ENCODE data around the gene FRMD1. TPM values are rescaled to one million over a fixed set of nuclear protein-coding genes. Genes with fewer than 3 reads are reported as not detected.

FRMD1 gene
- total RNA-seq, 1 experiment from 2014 or later, result not detected

DNA sequence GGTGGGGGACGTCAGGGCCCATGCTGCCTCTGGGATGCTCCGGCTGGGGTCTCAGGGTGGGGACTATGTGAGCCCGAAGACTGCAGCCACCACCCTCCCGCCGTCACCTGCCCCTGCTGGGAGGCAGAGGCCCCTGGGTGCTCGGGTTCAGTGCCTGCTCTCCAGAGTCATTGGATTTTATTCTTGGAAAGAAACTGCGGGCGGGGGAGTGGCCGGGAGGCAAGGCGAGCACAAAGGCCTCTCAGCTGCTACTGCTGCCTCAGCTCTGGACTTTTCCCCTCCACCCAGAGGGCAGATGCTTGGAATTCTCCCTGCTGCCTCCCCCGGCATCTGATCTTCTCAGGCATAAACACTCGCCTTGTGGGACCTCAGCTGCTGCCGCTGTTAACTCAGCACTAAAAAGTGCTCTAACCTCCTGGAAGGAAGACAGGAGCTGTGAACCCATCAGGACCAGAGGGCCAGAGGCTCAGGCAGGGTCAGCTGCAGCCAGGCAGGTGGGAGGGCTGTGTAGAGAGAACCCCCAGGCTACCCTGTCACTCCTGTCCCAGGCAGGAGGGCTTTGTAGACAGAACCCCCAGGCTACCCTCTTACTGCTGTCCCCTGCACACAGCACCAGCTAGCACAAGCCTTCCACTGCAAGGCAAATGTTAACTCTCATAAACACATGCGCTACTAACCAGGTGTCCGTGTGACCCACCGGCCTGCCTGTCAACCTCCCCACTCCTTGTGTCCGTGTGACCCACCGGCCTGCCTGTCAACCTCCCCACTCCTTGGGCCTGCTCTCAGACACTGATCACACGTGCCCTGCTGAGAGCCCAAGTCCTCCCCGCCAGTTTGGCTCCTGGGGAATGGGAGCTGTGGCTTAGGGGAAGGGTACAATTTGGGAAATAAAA lies 9.4 kb upstream of the FRMD1 start:
- Histone ChIP-seq H3K9me2 (ENCODE audit: insufficient read depth) (no peaks in the 10 kb centered on the region), H3F3A (ENCODE audit: insufficient read depth, low read depth) (no peaks in the 10 kb centered on the region), H3K9me3 (ENCODE audit: insufficient read depth, low read depth) (no peaks in the 10 kb centered on the region), H3K4me1 (replicated peaks; ENCODE audit: insufficient read depth) (no peaks in the 10 kb centered on the region), H3K4me3 (no peak overlapping the region), H3K79me2 (ENCODE audit: low read depth) (no peaks in the 10 kb centered on the region), H3K36me3 (ENCODE audit: low read depth) (no peaks in the 10 kb centered on the region), H3K27me3 (ENCODE audit: insufficient read depth, low read depth) (peaks cover 100% of the 10 kb centered on the region), H3K4me2 (no peak overlapping the region), H4K20me1 (ENCODE audit: insufficient read depth) (no peaks in the 10 kb centered on the region), H2AFZ (no peak overlapping the region), H3K27ac (no peak overlapping the region)
- ChIA-PET CTCF (no interaction called here), POLR2A (ENCODE audit: unreplicated experiment) (no interaction called here)
- no peak for DNase-seq
- no TSS peak for BruUV-seq (replicated peaks)
- intact Hi-C loops (cut with micrococcal nuclease; ENCODE audit: unreplicated experiment), result no loop called here
- TF ChIP-seq, protein P1, sequence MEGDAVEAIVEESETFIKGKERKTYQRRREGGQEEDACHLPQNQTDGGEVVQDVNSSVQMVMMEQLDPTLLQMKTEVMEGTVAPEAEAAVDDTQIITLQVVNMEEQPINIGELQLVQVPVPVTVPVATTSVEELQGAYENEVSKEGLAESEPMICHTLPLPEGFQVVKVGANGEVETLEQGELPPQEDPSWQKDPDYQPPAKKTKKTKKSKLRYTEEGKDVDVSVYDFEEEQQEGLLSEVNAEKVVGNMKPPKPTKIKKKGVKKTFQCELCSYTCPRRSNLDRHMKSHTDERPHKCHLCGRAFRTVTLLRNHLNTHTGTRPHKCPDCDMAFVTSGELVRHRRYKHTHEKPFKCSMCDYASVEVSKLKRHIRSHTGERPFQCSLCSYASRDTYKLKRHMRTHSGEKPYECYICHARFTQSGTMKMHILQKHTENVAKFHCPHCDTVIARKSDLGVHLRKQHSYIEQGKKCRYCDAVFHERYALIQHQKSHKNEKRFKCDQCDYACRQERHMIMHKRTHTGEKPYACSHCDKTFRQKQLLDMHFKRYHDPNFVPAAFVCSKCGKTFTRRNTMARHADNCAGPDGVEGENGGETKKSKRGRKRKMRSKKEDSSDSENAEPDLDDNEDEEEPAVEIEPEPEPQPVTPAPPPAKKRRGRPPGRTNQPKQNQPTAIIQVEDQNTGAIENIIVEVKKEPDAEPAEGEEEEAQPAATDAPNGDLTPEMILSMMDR (conservative IDR thresholded peaks at IDR 0.05), result no peak
- no peak for TF ChIP-seq EZH2 (IDR thresholded peaks at IDR 0.05; ENCODE audit: low read depth)

DNA sequence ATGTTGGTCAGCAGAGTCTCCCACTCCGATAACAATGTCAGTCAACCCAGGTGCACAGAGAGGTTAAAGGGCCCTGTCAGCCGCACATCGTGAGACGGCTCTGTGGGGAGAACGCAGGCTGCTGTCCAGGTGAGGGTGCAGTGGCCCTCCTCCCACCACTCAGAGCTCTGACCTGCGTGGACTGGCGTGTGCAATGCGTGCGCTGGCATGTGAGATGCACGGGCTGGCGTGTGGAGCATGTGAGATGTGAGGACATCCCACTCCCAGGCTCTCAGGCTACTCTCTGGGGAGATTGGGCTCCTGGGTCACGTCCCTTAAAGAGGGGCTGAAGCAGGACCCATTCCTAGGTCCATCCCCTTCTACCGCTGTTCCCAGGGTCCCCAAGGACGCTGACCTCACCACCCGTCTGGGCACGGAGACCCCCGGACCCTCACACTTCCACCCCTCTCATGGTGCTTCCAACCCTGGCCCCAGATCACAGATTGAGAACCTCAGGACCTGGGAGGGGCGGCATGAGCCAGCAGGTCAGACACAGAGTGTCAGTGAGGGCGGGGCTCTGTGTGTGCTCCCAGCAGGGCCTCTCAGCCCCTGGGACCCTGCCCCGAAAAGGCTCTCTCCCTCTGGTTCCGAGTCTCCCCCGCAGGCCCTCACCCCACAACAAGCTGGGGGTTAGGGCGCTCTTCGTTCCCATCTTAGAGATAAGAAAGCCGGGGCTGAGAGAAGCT lies 8.6 kb upstream of the FRMD1 start:
- TF ChIP-seq, protein P1 (conservative IDR thresholded peaks at IDR 0.05), result no peak
- no peak for TF ChIP-seq EZH2 (IDR thresholded peaks at IDR 0.05; ENCODE audit: low read depth)
- DNase-seq, result no peak
- Histone ChIP-seq H3K4me3 (no peak overlapping the region), H3K27ac (no peak overlapping the region), H3K27me3 (ENCODE audit: insufficient read depth, low read depth) (peaks cover 100% of the 10 kb centered on the region), H3K4me2 (no peak overlapping the region), H3K4me1 (replicated peaks; ENCODE audit: insufficient read depth) (no peaks in the 10 kb centered on the region), H3K9me3 (ENCODE audit: insufficient read depth, low read depth) (no peaks in the 10 kb centered on the region), H2AFZ (no peak overlapping the region), H4K20me1 (ENCODE audit: insufficient read depth) (no peaks in the 10 kb centered on the region), H3K9me2 (ENCODE audit: insufficient read depth) (no peaks in the 10 kb centered on the region), H3K36me3 (ENCODE audit: low read depth) (no peaks in the 10 kb centered on the region), H3K79me2 (ENCODE audit: low read depth) (no peaks in the 10 kb centered on the region), H3F3A (ENCODE audit: insufficient read depth, low read depth) (no peaks in the 10 kb centered on the region)
- CTCF ChIA-PET, result no interaction called here
- POLR2A ChIA-PET (ENCODE audit: unreplicated experiment), result no interaction called here
- BruUV-seq (replicated peaks), result no TSS peak
- intact Hi-C loops (cut with micrococcal nuclease; ENCODE audit: unreplicated experiment), result no loop called here

DNA sequence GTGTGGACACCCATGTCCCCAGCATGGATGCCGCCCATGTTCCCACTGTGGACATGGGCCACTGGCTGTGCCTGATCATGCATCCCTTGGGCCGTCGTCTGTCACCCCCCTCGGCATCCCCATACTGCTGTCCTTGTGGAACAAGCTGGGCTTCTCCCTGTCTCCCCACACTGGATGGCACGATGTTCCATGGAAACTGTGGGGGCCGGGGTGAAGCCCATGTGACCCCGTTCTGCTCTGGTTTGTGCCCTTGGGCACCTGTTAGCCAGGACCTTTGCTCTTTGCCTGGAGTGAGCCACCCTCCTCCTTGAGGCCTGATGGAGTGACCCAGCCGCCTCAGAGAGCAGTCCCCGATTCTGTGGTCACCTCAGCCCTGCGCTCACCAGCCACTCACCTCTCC lies 7.6 kb upstream of the FRMD1 start:
- no TSS peak for BruUV-seq (replicated peaks)

More for the DNA sequence above, 7.6 kb upstream of the FRMD1 start:
- ChIA-PET CTCF (no interaction called here), POLR2A (ENCODE audit: unreplicated experiment) (no interaction called here)
- Histone ChIP-seq H3K9me2 (ENCODE audit: insufficient read depth) (no peaks in the 10 kb centered on the region), H2AFZ (no peak overlapping the region), H3K4me2 (no peak overlapping the region), H3K9me3 (ENCODE audit: insufficient read depth, low read depth) (no peaks in the 10 kb centered on the region), H3K79me2 (ENCODE audit: low read depth) (no peaks in the 10 kb centered on the region), H3K4me1 (replicated peaks; ENCODE audit: insufficient read depth) (no peaks in the 10 kb centered on the region), H3K4me3 (no peak overlapping the region), H3K36me3 (ENCODE audit: low read depth) (no peaks in the 10 kb centered on the region), H3K27me3 (ENCODE audit: insufficient read depth, low read depth) (peaks cover 100% of the 10 kb centered on the region), H3K27ac (no peak overlapping the region), H4K20me1 (ENCODE audit: insufficient read depth) (no peaks in the 10 kb centered on the region), H3F3A (ENCODE audit: insufficient read depth, low read depth) (no peaks in the 10 kb centered on the region)
- intact Hi-C loops (cut with micrococcal nuclease; ENCODE audit: unreplicated experiment), result no loop called here
- TF ChIP-seq, protein P1 (conservative IDR thresholded peaks at IDR 0.05), result no peak
- TF ChIP-seq EZH2 (IDR thresholded peaks at IDR 0.05; ENCODE audit: low read depth), result no peak
- DNase-seq, result no peak

All from PC-9 (cell line).